RCC 7860 (cell line): ENCODE results near the gene SIRT3.

Experiments
- DNase-seq: peaks from one replicate; pipeline ENCODE4 v3.0.0-alpha.2; 2015; ENCODE audit warnings: low spot score
- FAIRE-seq: peaks from 2 replicates; lab custom pipeline; 2012; peaks lifted over from hg19 to GRCh38; lab: Jason Lieb, UNC

Gene SIRT3

DNA sequence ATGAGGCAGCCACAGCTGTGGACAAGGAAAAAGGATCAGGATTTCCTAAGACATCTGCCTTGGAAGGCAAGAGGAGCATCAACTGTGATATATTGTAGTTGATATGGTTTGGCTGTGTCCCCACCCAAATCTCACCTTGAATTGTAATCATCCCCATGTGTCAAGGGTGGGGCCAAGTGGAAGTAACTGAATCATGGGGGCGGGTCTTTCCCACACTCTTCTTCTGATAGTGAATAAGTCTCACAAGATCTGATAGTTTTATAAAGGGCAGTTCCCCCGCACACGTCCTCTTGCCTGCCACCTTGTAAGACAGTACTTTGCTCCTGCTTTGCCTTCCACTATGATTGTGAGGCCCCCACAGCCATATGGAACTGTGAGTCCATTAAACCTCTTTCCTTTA, 18.4 kb downstream of the SIRT3 start:
- no peak for FAIRE-seq
- no peak for DNase-seq

DNA sequence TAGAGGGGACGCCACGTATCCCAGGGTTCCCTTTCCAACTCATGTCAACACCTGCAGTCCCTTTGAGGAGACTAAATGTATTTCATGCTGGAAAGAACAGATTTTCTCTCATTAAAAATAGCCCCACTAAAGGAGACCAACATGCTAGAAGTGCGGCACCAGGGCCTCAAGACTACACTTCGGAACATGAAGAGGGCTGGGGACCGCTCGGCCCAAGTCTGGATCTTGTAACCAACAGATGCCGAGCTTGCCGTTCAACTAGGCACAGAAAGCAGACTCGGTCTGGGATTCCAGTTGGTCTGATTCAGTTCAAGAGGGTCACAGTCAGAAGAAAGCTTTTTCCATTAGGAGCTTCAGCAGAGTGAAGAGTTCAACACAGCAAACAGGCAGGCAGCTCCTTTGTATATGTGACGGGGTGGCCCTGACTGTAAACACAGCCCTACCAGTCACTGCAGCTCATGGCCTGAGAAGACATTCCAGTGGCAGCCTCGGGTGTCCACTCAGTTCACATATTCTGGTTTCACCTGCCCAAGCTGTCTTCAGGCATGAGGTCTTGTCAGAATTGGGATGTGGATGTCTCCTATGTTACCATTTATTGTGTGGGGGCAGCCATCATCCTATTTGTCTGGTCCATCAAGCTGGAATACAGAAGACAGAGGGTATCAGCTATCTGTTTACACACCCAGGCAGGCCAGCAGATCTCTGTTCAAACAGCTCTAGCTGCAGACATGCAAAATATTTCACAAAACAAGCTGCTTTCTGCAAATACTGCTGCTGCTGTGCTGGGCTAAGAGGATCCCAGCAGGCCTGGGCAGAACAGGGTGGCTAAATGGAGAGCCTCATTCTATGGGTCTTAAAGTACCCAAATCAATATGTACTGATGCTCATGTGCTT, 19.8 kb downstream of the SIRT3 start:
- no peak for DNase-seq
- no peak for FAIRE-seq

DNA sequence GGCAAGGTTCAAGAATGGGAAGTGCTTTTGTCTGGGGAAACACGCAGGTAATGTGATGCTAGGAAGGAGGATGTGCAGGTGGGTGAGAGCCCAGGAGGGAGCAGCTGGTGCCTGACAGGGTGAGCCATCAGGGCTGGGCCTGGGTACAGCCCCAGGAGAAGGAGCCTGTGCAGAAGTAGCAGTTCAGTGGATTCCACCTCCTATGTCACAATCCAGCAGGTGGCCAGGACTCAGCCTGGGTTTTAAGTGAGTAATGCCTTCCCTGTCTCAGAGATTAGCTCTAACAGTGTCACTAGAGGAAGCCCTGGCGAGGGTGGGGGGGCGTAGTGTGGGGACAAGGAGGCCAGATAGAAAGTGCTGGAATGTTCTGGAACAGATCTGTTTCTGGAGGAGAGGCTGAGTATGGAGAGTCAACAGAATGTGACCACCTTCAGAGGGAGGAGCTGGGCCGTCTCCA, 20.5 kb downstream of the SIRT3 start:
- FAIRE-seq (no peak), DNase-seq (no peak)

DNA sequence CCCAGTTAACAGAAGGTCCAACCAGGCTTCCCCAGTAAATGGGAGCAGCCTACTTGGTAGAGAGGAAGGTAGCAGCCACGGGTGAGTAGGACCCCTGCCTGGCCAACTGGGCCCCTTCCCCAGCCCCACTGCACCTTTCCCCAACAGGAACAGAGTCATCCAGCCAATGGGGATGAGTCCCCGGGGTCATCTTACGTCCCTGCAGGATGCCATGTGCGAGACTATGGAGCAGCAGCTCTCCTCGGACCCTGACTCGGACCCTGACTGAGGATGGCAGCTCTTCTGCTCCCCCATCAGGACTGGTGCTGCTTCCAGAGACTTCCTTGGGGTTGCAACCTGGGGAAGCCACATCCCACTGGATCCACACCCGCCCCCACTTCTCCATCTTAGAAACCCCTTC, 22.1 kb downstream of the SIRT3 start:
- FAIRE-seq (no peak), DNase-seq (no peak)

- DNase-seq (no peak), FAIRE-seq (no peak)
Measured at GRCh38 chr11:213111-213510, 23.0 kb downstream of the SIRT3 start.

DNA sequence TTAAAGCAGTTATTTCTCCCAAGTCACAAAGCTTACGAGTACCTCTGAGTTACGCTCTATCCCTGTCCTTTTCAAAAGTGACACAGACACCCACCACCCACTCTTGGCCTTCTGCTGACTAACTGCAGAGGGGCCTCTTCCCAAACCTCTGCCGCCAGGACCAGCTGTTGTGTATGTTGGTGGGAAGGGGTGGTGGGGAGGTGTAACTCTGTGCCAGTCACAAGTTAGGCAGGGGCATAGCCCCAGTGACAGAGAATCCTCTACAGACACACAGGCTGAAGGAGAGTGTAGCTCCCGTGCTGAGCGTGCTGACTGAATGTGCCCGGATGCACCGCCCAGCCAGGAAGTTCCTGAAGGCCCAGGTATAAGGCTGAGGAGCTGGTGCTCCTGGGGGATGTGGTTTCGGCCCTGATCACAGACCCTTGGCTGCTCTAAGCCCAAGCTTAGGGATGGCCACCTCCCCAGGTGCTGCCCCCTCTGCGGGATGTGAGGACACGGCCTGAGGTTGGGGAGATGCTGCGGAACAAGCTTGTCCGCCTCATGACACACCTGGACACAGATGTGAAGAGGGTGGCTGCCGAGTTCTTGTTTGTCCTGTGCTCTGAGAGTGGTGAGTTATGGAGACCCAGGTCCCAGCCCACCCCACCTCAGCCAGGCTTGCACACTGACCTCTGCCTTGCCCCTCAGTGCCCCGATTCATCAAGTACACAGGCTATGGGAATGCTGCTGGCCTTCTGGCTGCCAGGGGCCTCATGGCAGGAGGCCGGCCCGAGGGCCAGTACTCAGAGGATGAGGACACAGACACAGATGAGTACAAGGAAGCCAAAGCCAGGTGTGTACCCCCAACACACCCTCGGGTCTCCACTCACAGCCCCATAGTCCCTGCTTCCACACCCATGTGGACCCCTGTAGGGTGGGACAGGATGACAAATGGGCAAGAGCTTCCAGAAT, 23.7 kb downstream of the SIRT3 start:
- FAIRE-seq: no peak
- no peak for DNase-seq

GRCh38 chr11:211741-212140, 24.4 kb downstream of the SIRT3 start:
- no peak for DNase-seq
- FAIRE-seq: no peak

DNA sequence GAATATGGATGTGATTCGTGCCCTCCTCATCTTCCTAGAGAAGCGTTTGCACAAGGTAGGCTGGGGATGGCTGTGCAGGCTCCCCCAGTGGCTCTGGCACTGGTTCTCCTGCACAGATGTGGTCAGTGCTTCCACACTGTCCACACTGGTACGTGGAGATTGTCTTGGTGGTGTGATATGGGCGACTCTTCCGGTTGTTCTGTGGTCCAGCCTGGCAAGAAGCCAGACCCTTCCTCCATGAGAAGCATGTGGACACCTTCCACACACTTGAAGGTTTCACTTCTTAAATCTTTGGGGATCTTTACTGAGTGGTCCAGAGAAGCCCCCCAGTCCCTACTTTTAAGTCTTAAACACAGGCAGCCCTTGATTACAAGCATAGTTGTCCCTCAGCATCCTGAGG, 24.8 kb downstream of the SIRT3 start:
- FAIRE-seq: no peak

GRCh38 chr11:210803-211180, 25.4 kb downstream of the SIRT3 start:
- FAIRE-seq (no peak), DNase-seq (no peak)

More for the DNA sequence above, 24.8 kb downstream of the SIRT3 start:
- no peak for DNase-seq

DNA sequence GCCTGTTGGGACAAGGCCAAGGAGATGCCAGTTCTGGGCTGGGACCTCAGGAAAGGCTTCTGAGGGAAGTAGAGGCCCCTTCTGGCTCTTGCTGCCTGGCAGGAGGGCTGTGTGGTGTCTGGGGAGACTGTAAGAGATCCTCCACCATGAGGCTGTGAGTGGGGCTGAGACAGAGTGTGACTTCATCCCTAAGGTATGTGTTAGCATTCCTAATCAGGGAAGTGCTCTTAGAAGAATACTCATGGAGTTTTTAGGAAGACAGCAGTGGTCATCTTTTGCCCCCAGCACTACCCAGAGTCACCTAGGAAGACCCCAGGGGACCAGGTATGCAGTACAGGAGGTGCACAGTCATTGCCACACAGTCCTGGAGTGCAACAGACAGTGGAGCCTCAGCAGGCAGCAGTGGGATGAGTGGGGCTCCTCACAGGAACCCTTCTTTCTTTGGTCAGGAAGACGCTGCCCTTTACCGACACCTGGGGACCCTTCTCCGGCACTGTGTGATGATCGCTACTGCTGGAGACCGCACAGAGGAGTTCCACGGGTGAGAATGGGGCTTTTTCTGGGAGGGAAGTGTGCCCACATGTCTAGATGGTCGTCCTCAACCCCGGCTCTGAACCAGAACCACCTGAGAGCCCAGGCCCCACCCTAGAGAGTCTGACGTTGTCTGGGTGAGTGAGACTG, 25.9 kb downstream of the SIRT3 start:
- no peak for FAIRE-seq
- peak; percentile 68 for DNase-seq

DNA sequence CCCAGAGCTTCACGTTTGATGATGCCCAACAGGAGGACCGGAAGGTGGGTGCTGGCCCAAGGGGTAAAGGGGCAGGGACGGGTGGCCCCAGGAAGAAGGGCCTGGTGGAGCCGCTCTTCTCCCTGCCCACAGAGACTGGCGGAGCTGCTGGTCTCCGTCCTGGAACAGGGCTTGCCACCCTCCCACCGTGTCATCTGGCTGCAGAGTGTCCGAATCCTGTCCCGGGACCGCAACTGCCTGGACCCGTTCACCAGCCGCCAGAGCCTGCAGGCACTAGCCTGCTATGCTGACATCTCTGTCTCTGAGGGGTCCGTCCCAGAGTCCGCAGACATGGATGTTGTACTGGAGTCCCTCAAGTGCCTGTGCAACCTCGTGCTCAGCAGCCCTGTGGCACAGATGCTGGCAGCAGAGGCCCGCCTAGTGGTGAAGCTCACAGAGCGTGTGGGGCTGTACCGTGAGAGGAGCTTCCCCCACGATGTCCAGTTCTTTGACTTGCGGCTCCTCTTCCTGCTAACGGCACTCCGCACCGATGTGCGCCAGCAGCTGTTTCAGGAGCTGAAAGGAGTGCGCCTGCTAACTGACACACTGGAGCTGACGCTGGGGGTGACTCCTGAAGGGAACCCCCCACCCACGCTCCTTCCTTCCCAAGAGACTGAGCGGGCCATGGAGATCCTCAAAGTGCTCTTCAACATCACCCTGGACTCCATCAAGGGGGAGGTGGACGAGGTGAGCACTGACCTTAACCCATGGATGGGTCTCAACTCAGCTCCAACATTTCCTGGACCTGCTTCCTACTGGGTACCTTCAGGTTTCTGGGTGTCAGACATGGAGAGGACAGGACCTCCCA, 26.6 kb downstream of the SIRT3 start:
- FAIRE-seq (no peak), DNase-seq (no peak)

- FAIRE-seq (no peak), DNase-seq (no peak)
Measured at GRCh38 chr11:208917-209260, 27.3 kb downstream of the SIRT3 start.

DNA sequence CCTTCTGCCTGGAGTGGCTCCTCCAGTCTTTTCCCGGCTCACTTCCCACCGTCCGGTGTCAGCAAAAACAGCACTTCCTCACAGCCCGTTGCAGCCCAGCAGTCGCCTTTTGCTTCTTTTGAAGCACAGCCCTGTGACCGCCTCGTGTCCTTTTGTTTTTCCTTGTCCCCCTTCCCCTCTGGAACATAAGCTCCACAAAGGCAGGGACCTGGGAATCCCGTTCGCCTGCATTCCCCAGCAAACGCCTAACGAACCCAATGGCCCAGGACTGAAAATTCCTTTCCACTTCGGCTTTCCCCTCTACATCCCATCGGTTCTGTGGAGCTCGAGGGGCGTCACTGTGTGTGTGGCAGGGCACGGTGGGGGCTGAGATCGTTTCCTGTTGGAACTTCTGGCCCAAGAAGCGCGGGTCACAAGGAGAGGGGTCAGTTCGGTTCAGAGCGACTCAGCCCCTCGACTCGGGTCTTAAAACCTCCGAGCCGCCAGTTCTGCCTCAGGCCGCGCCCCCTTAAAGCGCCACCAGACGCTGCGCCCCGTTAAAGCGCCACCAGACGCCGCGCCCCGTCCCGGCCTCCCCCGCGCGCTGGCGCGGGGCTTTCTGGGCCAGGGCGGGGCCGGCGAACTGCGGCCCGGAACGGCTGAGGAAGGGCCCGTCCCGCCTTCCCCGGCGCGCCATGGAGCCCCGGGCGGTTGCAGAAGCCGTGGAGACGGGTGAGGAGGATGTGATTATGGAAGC, 27.8 kb downstream of the SIRT3 start:
- FAIRE-seq: no peak

GRCh38 chr11:207863-208180, 28.3 kb downstream of the SIRT3 start:
- FAIRE-seq (no peak), DNase-seq (peak; percentile 13)

More for the DNA sequence above, 27.8 kb downstream of the SIRT3 start:
- peak; percentile 44 for DNase-seq

GRCh38 chr11:207208-207862, 28.8 kb downstream of the SIRT3 start, which contains the start of the genes BET1L and RIC8A:
Gene BET1L (minus strand): TSS chr11:207399. CDS start chr11:207321, 78 bp downstream.
Gene RIC8A (plus strand): TSS chr11:207708. CDS start chr11:208855, 1,147 bp downstream.
- peak; percentile 83 for FAIRE-seq
- DNase-seq: peak; percentile 93

GRCh38 chr11:206526-207207, 29.5 kb downstream of the SIRT3 start:
- FAIRE-seq (no peak), DNase-seq (no peak)

DNA sequence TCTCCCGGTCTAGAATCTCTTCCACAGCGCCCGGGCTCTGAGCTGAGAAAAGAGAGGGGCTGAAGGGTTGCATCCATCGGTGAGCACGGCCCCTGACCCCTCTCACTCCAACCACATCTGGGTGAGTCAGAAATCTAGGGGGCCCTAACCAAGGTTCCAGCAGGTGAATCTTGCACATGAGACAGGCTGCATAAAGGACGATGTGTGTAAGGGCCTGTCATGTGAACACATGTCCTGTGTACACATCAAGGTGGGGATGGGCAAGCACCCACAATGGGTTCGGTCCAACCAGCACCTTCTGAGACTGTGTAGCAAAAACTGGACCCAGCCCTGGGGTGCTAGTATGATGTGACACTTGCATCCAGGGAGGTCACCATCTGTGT, 30.1 kb downstream of the SIRT3 start:
- FAIRE-seq (no peak), DNase-seq (no peak)

DNA sequence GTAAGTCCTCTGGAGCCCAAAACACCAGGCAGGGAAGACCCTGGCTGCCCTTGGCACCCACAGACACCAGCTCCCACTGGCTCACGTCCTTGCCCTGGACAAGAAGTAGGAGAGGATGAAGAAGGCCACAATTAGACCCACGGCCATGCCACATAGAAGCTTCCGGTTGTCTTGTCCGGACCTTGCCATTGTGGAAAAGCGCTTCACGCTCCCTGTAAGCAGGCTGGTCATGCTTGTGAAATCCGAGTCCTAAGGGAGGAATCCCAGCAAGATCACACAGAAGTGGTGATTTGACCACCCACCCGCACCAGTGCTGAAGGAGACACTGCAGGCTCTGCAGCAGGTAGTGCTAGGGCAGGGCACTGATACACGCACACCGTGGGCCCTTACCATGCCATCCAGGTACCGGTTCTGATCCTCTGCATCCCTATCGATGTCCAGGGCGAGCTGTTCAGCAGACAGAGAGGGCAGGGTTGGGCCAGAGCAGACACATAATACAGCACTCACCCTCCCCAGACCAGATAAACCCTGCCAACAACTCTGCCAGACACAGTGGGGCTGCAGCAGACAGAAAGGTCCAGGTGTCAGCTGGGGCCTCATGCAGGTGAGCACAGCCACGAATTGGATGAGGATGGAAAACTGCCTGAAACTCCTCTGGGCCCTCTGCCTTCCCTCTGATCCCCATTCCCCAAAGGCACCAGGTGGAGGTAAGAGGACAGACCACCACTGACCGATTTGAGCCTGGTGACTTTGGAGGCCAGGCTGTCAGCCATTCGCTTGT, 30.7 kb downstream of the SIRT3 start:
- FAIRE-seq (no peak), DNase-seq (no peak)
